NCI-H2081 (cell line): Measurements from ENCODE around the gene STMN3.
"Not testable (repeated sequence)": the region's sequence is repeated elsewhere in the genome, so short reads cannot be mapped to it uniquely, and the experiment has no call there.

Source experiments
- DNase-seq, 2 experiments: peaks; one replicate each; lab custom pipeline; 2025; lab: John Stamatoyannopoulos, UW

The STMN3 gene

DNA sequence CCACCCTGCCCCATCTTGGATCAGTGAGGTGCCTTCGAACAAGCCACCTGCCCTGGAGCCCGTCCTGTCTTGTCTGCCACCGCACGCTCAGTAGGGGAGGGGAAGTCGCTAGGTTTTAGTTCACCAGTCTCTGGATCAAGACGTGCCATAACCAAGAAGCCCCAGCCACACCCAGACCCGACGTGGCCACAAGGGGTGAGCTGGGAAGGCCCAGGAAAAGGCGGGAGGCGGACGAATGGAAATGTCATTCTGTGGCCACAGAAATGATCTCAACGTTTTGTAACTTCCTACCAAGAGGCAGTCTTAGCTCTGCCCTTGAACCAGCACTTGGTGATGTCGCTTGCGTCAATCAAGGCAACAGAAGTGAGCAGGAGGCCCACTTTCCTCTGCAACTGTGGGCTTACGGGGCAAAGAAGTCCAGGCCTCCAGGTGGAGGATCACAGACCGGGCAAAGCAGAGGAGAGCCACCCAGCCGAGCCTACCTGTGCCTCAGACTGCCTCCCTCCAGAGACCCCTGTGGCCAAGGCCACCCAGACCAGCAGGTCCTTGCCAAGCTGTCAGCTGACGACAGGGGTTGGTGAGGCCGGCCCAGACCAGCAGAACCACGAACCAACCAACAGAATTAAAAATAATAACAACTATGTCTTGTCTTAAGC is 40.8 kb downstream of the STMN3 start:
- no peak for DNase-seq

DNA sequence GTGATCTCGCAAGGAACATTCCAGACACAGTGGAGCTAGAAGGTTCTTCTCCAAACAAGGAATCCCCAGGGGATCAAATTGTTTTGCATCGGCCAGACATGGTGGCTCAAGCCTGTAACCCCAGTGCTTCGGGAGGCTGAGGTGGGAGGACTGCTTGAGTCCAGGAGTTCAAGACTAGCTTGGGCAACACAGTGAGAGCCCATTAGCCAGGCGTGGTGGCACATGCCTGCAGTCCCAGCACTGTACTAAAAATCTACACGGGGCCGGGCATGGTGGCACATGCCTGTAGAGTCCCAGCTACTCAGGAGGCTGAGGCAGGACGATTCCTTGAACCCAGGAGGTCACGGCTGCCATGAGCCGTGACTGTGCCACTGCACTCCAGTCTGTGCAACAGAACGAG is 41.6 kb downstream of the STMN3 start:
- DNase-seq, result no peak

DNA sequence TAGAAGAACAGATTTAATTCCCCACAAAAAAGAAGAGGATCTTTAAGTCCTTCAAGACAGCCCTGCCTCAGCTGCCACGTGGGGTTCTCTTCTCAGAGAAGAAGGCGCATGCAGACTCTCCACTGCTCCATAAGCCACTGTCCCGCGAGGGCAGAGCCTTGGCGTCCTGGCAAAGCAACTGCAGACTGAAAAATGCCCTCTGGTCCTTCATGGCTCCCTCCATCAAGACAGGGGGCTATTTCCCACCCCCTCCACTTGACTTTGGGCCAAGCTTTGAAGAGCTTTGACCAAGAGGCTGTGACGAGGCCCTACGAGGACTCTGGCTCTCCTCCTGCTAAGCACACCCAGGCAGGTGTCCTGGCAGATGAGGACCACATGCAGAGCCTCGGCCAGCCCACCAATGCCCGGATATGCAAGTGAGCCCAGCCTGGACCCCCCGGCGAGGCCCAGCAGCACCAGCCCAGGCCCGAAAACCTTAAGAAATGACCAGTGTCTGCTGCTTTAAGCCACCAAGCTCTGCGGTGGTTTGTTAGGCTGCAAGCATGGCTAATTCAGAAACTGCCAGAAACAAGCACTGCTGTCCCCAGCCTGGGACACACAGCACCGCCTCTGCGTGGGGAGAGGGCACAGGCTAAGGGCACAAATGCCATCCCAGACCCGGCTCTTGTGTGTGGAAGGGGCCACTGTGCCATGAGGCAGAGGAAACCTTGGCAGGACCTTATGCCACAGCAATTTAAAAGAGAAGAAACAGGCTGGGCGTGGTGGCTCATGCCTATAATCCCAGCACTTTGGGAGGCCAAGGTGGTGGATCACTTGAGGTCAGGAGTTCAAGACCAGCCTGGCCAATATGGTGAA is 42.4 kb downstream of the STMN3 start:
- no peak for DNase-seq

DNA sequence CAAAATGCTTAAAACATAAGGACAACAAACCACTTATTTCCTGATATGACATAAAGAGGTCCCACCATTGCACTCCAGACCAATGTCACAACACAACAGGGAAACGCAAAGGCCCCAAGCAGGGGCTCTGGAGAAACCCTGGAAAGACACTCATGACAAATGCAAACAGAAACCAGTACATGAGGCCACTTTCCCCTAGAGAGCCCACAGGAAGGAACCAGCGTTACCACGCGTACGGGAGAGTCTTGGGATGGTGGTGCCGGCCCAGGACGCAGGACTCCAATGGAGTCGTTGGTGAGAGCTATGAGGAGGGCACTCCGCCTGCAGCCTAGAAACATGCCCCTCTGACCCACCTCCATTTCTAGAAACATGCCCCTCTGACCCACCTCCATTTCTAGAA is 46.5 kb downstream of the STMN3 start:
- no peak for DNase-seq

GRCh38 chr20:63602321-63602720 is 50.9 kb downstream of the STMN3 start:
- DNase-seq, result no peak

- not testable (repeated sequence) for DNase-seq
Observed at GRCh38 chr20:63601679-63602078, 51.5 kb downstream of the STMN3 start.

DNA sequence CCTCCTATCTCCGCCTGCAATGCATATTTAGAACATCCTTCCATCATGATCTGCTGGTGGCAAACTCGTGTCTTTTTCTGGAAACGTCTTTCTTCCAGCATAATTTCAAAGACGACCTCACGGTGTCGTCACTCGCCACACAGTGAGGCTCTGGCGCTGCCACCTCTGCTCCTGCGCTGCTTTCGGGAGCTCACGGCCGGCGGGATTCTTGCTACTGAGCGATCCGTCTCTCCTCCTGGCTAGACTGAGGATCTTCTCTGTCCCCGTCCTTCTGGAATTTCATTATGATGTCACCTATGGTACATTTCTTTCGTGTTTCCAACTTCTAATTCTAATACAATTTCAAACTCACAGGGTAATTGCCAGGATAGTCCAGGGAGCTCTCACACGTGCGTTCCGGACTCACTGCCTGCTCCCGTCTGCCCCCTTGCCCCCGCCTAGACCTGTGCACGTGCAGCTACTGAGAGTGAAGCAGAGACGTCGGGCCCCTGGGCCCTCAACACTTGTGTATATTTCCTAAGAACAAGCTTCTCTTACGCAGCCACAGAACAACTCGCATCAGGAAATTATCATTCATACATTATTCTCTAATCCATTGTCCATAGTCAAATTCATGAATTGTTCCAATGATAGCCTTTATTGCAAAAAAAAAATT is 53.7 kb downstream of the STMN3 start:
- DNase-seq, result no peak

DNA sequence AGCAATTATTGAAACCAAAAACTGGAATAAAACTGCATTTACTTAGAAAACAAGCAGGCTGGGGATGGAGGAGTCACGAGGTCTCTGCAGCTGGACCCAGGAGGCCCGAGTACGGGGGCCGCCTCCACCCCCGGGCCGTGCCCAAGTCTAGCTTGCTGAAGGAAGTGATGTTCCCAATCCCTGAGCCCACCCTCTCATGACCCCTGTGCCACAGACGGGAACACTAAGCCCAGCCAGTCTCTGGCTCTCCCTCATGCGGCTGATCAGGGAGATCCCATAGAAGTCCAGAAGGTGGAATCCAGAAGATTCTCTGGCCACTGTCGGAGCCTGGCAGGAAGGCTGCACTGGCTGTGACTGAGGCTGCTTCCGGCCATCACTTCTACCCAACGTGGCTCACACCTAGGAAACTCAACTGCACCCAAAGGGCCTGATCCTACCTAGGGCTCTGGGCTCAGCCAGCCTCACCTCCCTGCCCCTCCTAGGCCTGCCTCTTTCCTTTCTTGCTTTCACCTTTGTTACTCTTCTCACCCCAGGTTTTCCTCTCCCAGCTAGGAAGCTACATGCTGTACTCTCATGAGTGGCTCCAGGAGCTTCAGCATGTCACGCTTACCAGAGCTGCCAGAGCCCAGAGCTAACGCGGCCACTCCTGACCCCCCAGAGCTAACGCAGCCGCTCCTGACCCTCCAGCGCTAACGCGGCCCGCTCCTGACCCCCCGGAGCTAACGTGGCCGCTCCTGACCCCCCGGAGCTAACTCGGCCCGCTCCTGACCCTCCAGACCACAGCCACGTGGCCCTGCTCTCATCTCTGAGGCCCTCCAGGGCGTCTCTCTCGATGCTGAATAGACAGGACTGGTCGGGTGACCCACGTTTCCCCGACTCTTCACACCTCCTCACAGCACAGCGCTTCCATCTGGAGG is 54.5 kb downstream of the STMN3 start:
- no peak for DNase-seq

- DNase-seq, result no peak
Observed at GRCh38 chr20:63597651-63598478, 55.4 kb downstream of the STMN3 start.

DNA sequence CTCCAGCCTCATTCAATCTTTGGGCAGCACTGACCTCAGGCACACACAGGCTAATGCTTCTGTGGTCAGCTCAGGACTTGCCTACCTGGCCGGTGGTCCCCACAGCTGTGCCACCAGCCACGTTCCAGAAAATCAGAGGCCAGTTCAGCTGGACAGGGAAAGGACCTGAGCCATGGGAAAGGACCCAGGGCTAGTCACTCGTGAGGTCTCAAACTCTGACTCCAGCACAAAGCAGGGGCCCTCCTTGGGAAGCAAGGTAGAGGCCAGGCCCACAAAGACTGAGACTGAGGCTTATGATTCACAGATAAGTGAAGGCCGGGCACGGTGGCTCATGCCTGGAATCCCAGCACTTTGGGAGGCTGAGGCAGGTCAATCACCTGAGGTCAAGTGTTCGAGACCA is 56.8 kb downstream of the STMN3 start:
- no peak for DNase-seq

DNA sequence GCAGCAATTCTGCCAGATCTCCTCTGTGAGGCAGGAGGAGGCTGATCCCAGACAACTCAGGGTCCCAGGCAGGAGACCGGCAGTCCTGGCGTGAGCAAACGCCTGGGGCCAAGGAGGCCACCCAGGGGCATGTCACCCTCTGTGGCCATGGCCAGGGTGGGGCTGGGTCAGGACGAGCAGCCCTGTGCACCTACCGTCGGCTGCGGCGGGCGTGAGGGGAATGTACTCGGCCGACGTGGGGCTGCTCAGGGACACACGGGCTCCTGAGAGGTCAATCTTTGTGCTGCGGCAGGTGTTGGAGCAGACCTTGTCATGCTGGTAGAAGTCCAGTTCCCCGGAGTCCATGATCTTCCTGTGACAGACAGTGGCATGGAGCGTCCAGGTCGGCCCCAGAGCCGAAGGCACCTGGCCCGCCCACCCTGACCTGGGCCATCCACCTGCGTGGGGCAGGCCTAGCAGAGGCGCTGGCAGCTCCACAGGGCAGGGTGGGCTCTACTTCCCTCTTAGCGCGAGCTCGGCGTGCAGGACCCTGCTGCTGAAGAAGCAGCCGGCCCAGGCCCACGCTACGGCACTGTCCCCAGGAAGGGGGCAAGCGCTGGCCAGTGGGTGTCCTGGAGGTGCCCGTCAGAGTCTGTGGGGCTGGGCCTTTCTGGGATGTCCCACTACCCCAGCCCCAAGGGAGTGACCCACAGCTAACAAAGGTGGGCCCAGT is 57.7 kb downstream of the STMN3 start:
- no peak for DNase-seq

- DNase-seq, result no peak
Observed at GRCh38 chr20:63594043-63594561, 59.1 kb downstream of the STMN3 start.

DNA sequence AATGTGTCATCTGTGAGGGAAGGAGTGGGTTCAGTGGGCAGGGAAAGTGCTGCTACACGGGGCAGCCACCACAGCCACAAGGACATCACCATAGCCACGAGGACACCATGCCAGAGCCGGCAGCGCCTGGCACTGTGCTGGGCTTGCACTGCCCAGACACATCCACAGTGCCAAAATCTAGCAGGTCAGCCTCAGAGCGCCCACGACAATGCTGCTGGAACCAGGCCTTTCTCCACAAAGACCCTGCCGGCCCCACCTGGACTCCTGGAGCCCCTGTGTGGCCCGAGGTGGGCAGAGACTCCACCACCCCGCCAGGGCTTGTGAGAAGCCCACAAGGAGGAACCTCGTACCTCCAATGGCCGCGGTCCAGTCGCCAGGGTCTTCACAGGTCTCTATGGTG is 60.6 kb downstream of the STMN3 start:
- no peak for DNase-seq

DNA sequence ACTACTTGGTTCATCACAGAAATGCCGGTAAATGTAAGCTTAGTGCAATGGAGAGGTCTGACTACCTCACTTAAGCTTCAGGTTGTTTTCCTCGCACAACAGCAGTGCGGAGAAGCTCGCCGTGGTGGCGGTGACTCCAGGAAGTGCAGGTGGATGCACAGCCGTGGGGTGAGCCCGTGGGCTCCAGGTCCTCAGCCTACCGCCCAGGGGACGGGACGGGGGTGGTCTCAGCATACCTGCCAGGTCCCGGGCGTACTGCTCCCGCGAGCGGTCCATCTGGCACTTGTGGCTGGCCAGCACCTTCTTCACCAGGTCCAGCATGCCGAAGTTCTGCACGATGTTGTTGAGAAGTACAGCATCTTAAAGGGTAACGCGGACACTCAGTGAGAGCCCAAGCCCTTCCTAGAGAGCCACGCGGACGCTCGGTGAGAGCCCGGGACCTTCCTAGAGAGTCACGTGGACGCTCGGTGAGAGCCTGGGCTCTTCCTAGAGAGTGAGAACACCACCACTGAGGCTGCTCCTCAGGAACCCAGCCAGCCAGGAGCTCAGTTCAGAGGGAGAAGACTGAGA is 61.4 kb downstream of the STMN3 start:
- no peak for DNase-seq

DNA sequence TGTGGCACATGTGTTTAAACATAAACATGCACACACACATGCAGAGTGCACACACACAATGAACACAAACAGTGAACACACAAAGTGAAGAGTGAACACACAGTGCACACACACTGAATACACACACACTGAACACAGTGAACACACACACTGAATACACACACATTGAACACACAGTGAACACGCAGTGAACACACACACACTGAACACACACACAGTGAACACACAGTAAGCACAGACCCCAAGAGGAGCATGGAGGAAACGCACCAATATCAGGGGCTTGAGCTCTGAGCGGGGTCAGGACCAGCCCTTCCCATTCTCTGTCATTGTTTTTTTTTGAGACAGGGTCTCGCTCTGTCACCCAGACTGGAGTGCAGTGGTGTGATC is 62.1 kb downstream of the STMN3 start:
- no peak for DNase-seq

- no peak for DNase-seq
Observed at GRCh38 chr20:63590218-63591146, 62.7 kb downstream of the STMN3 start.
